VCaP (cell line): Measurements from ENCODE around the gene EXOC7.

Experiments
- H3K27ac ChIP-seq: fragments of 450-650 bp; 2 replicates; pipeline ENCODE4 v1.5.1; 2017
- TF ChIP-seq, protein P1 (sequence below): fragments of 450-650 bp; conservative IDR thresholded peaks from 2 replicates; pipeline ENCODE4 v1.5.1; 2017; ENCODE audit warnings: mild to moderate bottlenecking, moderate library complexity

Gene EXOC7

DNA sequence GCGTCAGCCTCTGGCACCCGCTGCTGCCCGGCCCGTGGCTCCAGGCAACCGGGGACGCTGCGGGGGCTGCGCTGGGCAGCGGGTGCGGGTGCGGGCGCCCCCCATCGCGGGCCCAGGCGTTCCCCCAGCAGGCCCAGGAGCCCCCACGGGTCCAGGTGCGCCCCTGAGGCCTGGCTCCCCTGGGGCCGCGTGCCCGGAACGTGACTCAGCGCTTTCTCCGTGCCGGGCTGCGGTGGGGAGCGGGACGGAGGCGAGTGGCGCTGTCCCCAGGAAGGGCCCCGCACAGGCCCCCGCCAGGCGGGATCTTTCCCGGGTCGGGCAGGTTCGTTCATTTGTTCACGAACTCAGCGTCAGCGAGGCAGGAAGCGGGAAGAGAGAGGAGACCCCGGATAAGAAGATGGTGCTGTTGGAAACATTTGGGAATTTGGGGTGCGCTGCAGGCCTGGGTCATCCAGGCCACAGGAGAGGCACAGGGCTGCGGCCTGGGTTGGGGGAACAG, 18.4 kb upstream of the EXOC7 start:
- H3K27ac ChIP-seq, result peak overlapping the region; percentile 29; the same call in 1 of the 2 replicates
- TF ChIP-seq, protein P1, sequence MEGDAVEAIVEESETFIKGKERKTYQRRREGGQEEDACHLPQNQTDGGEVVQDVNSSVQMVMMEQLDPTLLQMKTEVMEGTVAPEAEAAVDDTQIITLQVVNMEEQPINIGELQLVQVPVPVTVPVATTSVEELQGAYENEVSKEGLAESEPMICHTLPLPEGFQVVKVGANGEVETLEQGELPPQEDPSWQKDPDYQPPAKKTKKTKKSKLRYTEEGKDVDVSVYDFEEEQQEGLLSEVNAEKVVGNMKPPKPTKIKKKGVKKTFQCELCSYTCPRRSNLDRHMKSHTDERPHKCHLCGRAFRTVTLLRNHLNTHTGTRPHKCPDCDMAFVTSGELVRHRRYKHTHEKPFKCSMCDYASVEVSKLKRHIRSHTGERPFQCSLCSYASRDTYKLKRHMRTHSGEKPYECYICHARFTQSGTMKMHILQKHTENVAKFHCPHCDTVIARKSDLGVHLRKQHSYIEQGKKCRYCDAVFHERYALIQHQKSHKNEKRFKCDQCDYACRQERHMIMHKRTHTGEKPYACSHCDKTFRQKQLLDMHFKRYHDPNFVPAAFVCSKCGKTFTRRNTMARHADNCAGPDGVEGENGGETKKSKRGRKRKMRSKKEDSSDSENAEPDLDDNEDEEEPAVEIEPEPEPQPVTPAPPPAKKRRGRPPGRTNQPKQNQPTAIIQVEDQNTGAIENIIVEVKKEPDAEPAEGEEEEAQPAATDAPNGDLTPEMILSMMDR, result no peak

GRCh38 chr17:76120658-76121008, 17.0 kb upstream of the EXOC7 start:
- TF ChIP-seq, protein P1, result no peak

GRCh38 chr17:76119409-76120371, 16.1 kb upstream of the EXOC7 start:
- TF ChIP-seq, protein P1, result no peak
- no peak overlapping the region for H3K27ac ChIP-seq

More at GRCh38 chr17:76120658-76121008, 17.0 kb upstream of the EXOC7 start:
- no peak overlapping the region for H3K27ac ChIP-seq

GRCh38 chr17:76115138-76115754, 11.7 kb upstream of the EXOC7 start:
- TF ChIP-seq, protein P1, result no peak
- H3K27ac ChIP-seq, result no peak overlapping the region

DNA sequence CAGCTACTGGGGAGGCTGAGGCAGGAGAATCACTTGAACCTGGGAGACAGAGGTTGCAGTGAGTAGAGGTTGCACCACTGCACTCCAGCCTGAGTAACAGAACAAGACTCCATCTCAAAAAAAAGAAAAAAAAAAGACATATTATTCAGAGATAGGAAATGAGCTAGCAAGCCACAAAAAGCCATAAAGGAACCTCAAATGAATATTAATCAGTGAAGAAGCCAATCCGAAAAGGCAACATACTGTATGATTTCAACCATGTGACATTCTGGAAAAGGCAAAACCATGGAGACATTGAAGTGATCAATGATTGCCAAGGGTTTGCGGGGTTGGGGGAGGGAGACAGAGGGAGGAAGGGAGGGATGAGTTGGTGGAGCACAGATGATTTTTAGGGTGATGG, 8.4 kb upstream of the EXOC7 start:
- H3K27ac ChIP-seq, result no peak overlapping the region
- TF ChIP-seq, protein P1, result no peak

- H3K27ac ChIP-seq, result no peak overlapping the region
- TF ChIP-seq, protein P1, result peak; percentile 4; the same call in 1 of the 2 replicates
Measured at GRCh38 chr17:76107509-76107908, 3.9 kb upstream of the EXOC7 start.

DNA sequence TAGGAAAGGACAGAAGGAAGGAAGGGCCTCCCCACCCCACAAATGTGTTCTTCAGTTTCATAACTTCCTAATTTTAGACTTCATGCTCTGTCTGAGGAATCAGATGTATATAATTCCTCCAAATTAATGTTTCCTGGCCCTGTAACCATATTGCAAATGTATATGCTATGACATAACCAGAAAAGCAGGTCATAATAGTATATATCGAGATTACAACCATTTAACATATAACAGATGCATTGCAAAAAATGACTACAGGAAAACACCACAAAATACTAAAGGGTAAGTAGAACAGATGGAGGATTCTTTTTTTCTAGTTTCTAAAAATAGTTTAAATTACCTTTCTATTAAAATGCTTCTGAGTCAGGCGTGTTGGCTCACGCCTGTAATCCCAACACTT, 3.1 kb upstream of the EXOC7 start:
- H3K27ac ChIP-seq, result peak overlapping the region; percentile 1; the same call in 1 of the 2 replicates
- TF ChIP-seq, protein P1, result no peak
